T-helper 2 cell treated with Interferon-gamma antibody and Interleukin-4, amounts not matched to agents 100 ng/mL and 5 ng/mL, for 36 hours (primary cell): Measurements from ENCODE around the gene ZFAND3. TPM values are rescaled to one million over a fixed set of nuclear protein-coding genes. Genes with fewer than 3 reads are reported as not detected.

Experiments used
- intact Hi-C: fragments of 100-400 bp; cut with micrococcal nuclease; formaldehyde crosslinking; loops from one replicate; pipeline ENCODE4 v1.15.1; 2023
- total RNA-seq: library from RNA; stranded (reverse); gene quantifications from 2 replicates; pipeline ENCODE4 v1.2.3, GENCODE V29; 2022

Gene ZFAND3, protein sequence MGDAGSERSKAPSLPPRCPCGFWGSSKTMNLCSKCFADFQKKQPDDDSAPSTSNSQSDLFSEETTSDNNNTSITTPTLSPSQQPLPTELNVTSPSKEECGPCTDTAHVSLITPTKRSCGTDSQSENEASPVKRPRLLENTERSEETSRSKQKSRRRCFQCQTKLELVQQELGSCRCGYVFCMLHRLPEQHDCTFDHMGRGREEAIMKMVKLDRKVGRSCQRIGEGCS
- total RNA-seq, result 34.6 and 38.3 TPM in 2 replicates

DNA sequence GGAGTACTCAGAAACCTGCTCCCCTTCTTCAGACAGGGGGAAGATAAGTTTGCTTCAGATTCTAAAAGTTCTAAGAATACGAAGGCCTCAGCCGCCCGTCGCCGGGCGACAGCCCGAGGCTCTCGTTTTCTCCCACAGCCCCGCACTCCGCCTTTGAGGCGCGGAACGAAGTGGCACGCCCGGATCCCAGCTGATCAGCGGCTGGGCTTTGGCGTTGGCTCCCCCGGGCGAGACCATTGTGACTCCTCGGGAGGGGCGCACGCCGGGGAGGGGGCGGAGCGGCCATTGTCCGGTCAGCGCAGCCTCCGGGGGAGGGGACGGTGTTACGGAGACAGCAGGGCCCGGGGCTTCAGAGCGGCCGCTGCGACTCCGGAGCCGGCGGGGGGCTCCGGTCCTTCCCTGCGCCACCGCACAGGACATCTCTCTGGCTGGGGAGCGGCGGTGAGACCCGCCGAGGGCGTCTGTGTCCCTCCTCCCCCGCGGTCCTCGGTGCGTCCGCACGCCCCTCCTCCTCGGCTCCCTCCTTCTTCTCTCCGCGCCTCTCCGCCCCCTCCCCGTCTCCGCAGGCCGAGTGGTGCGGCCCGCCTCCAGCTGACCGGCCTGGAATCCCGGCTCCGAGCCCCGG, at the start of gene ZFAND3:
ZFAND3 (plus strand) TSS at position 551 of the 625 bp plus-strand sequence. CDS start 219 bp downstream, outside the sequence.
- intact Hi-C loops, result loop anchor here (1.0 to 2.0 kb wide), 4 partner anchors 28 to 465 kb away; partner anchors contain the start of genes CMTR1 and MDGA1

DNA sequence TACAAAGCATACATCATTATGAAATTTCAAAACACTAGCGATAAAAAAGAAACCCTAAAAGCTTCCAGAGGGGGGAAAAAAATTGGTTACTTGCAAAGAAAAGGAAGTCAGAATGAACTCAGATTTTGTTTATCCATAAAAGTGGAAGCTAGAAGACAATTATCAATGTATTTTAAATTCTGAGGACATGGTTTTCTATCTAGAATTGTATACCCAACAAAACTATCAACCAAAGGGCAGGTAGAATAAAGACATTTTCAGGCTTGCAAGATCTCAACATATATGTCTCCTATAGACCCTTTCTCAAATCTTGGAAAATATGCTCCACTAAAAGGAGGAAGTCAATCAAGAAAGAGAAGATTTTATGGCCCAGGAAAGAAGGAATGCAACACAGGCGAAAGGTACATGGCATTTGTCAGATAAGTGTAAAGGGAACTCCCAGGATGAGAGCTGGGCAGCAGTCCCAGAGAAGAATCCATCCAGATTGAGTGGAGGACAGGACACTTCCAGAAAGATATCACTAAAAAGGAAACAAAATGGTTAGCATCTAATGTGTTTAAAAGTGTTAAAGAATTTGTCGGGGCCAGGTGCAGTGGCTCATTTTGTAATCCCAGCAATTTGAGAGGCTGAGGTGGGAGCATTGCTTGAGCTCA, 45.4 kb upstream of the ZFAND3 start:
- intact Hi-C loops, result no loop called here

DNA sequence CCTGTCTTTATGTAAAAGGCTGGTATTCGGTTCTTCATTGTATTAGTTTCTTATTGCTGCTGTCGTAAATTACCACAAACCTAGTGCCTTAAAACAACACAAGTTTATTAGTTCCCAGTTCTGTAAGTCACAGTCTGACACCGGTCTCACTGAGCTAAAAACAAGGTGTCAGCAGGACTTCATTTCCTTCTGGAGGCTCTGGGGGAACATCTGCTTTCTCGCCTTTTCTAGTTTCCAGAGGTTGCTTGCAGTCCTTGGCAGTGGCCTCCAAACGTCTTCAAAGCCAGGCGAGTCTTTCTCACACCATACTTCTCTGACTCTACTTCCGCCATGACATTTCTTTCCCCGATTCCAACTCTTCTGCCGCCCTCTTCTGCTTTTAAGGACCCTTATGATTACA, 43.0 kb upstream of the ZFAND3 start:
- intact Hi-C loops, result no loop called here

DNA sequence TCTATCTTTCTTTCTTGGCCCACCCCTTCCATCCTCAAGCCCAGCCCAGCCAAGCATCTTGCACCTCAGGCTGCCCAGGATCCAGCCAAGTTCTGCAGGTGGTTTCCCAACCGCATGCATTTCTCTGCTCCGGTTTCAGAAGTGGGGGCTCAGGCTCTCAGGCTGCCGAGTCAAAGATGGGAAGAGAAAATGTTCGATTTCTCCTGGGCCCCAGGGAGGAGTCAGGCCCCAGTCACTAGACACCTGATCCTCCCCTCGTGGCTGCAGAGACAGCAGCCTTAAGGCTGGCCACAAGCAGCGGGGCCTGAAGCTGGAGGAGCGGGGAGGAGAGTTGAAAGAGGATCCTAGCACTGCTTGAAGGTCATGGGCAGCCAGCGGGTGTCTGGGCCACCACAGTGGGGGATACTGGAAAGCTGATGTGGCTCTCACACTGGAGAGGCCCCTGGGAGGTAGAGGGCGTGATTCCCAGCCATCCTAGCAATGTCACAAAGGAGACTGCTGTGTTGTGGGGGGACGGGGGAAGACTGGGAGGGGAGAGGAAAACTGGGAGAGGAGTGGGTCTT, 42.2 kb upstream of the ZFAND3 start:
- intact Hi-C loops, result no loop called here

DNA sequence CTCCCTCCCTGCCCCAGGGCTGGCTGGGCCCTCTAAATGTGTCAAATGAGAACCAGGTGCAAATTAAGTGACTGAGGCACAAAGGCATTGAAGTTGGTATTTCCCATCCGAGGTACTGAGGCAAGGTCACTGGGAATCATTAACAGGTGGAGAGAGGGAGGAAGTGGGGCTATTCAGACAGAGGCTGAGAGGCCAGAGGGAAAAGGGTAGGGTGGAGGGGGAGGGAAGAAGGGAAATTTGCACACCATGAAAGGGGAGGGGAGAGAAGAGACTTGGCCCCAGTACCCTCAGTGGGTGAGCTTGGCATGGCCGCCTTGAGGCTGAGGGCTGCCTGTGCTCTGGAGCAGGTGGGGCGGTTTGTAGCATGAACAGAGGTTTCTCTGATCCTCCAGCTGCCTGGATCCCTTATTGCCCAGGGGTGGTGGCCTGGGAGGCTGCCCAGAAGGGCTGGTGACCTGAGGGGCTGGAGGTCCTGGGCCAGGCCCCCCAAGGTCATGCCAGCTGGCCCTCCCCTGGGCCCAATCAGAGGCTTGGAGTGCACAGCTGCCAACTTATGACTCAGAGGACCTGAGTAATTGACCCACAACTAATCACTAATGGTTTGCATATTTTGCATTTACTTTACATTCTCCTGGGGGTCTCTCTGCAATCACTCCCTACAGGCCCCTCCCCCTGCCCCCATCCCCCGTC, 40.3 kb upstream of the ZFAND3 start:
- intact Hi-C loops, result no loop called here

DNA sequence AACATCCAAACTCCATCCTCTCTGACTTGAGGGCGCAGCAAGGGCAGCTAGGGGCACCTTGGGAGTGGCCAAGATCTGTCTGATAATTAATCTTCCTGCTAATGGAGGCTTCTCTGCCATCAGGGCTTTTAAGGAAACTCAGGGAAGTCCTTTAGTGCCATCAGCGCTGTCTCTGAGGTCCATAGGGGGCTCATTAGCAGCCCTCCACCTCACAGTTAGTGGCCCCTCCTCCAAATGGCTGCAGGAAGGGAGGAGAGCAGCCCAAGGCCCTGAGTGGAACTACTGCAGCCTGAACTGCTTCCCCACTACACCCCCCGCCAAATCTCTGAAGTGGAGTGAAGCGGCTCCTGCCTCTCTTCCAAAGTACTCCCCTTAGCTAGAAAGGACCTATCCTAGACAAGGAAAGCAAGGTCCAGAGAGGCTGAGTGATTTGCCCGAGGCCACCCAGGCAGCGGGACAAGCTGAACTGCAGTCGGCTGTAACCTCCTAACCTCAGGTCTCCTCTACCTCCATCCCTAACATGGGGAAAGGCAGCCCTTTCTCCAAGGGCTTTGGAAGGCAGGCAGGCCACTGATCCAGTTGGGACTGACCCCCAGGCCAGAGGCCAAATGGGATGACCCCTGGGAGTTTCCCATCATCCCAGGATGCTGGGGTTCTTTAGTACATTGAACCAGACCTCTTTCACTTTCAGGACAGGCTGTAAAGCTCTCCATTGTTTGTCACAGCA, 39.5 kb upstream of the ZFAND3 start:
- intact Hi-C loops, result no loop called here

DNA sequence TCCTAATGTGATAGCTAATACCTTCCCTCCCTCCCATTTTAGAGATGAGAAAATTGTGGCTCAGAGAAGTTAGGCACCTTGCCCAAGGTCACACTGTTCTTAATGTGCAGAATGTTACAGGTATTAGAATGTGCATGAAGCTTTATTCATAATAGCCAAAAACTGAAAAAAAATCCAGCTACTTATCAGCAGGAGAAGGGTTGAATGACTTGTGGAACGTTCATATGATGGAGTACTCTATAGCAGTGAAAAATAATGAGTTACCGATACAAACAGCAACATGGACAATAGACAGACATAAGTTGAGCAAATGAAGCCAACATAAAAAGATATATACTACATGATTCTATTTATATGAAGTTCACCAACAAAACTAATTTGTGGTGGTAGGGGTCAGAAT, 37.7 kb upstream of the ZFAND3 start:
- intact Hi-C loops, result no loop called here

DNA sequence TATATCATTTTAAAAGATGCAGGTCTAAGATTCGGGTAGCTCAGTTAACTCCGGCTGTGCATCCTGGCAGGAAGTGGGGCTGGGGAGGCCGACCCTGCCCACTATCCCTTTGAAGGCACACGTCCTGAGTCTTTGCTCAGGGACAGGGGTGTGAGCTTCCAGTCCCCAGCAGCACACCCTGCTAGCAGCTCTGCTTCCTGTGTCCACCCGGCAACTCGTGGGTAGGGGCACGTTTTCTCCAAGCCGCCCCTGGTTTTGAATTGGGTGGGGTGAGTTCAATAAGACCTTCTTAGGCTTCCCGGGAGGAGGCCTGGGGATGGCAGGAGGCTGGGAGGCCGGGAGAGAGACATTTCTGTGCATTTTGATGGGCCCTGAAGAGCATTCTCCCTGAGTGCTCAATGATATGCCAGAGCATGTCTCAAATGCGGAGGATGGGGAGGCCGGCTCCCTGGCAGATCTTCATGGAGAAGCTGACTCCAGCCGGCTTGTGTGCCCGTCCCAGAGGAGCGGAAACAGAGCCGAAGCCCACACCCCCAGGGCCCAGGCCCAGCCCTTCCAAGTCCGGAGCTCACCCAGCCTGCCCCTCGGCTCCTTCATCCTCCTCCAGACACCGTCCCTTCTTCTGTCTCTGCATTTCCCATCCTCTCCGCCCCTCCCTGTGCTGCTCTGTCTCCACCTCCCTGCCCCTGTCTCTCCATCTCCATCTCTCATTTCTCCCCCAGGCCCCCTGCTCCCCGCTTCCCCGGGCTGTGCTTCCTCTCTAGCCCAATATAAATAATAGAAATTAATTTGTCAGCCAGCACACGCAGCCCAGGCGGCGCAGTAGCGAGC, 36.3 kb upstream of the ZFAND3 start:
- intact Hi-C loops, result no loop called here

DNA sequence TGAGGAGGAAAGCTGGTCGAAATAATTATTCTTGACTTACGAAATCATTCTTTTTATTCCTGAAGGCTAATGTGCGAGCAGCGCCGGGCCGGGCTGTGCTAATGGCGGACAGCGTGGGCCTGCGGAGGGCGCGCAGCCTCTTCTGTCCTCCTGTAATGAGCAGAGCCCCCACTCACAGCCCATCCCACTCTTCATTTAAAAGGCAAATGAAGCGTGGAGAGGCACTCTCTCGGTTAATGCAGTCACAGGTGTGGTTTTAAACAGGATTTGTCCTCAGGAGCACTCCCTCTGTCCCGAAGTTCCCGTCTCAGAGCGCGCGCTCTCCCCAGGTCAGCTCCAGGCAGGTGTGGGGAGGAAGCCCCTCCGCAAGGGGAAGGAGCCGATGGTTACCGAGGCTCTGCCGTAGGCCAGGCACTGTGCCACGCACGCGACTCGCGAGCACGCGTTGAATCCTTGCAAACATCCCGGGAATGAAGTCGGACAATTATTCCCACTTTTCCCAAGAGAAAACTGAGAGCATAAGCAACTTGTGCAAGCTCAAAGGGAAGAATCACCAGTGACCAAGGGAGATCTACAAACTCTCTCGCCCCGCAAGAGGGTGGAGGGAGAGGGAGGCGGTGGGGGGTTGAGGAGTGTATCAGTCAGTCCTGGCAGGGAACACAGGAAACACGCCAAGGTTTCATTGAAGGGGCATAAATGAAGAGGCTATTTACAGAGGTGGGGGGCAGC, 35.5 kb upstream of the ZFAND3 start:
- intact Hi-C loops, result no loop called here

DNA sequence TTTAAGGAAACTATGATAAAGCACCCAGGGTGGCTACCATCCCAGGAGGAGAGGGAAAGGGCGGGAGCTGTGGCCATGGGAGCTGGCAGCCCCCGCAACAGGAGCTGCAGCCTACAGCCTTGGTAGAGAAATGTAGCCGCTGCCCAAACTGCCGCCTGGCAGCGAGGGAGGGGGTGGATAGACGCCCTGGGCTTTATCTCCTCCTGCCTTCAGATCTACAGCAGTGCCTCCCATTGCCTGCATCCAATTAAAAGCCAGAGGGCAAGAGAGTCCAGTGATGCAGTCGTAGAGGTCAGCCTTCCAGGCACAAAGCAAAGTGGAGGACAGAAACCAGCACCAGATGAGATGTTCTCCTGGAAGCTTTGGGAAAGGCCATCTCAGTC, 35.0 kb upstream of the ZFAND3 start:
- intact Hi-C loops, result no loop called here

DNA sequence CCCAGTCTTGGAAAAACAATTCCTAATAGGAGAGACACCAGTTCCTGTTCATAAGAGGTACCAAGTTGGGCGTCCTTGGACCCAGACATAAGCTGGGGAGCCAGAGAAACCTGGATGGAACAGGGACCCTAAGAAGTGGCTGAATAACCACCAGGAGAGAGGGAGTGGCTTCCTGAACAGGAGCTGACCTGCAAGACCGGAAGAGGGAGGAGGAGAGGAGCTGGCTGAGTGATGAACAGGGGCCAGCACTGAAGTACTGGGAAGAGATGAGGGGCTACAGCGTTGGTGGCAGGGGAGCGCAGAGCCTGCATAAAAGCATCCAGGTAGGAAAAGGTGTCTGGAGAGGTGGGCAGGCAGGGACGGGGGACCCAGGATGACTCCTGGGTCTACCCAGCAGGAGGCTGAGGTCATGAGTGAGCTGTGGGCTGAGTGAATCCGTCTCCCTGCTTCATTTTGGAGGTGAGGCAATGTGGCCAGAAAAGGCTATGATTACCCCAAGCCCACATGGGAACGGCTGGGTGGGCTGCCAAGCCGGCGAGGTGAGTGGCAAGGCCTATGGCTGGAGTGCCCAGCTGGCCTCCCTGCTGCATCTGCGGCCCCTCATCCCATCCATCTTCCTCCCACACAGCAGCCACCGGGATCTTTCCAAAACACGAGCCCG, 34.4 kb upstream of the ZFAND3 start:
- intact Hi-C loops, result no loop called here

DNA sequence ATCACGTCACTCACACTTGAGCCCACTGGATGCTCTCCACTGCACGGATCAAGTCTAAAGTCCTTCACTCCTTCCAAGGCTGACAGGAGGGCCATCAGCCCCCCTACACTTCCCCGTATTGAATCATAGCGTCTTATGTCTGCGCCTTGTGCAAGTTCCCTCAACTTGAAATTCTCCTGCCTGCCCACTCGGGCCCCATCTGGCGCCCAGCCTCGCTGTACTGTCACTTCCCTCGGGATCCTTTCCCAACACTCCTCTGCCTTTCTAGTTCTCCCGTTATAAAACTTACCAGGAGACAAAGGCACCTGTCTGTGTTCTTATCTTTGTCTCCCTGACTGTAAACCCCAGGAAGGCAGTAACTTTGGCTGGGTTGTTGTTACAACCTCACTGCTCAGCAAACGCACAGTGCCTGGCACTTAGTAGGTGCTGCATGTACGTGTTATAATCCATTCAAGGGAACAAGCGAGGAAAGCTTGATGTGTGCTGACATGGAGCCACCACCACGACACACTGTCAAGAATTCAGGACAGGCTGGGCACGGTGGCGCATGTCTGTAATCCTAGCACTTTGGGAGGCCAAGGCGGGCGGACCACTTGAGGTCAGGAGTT, 33.8 kb upstream of the ZFAND3 start:
- intact Hi-C loops, result no loop called here

DNA sequence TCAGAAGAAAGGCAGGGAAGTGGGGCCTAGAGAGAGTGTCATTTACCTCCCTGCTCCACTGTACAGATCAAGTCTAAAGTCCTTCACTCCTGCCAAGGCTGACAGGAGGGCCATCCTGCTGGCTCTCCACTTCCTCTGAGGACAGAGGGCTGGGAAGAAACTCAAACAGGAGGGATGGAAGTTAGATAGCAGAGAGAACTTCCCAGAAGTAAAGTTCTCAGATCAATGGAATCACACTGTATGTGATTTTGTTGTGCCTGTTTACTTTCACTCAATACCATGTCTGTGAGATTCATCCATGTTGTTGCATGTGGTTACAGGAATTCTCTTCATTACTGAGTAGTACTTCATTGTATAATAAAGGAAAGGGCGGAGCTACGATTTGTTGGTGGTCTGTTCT, 32.3 kb upstream of the ZFAND3 start:
- intact Hi-C loops, result no loop called here

DNA sequence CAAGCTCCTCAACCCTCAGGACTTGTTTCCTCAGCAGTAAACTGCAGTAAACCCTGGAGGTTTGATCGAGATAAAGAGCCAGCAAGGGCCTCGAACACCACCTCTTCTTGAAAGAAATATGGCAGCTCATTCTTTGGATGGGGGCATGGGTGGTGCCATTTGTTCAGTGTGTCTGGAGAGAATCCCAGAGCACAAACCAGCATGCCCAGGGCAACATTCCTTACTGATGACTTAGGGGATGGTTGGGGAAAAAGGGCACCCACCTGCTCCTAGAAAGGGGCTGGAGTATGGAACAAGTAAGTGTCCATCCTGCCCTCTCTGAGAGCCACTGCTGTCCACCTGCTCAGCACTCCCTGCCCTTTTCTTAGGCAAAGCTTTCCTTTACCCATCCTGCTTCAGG, 31.3 kb upstream of the ZFAND3 start:
- intact Hi-C loops, result no loop called here

DNA sequence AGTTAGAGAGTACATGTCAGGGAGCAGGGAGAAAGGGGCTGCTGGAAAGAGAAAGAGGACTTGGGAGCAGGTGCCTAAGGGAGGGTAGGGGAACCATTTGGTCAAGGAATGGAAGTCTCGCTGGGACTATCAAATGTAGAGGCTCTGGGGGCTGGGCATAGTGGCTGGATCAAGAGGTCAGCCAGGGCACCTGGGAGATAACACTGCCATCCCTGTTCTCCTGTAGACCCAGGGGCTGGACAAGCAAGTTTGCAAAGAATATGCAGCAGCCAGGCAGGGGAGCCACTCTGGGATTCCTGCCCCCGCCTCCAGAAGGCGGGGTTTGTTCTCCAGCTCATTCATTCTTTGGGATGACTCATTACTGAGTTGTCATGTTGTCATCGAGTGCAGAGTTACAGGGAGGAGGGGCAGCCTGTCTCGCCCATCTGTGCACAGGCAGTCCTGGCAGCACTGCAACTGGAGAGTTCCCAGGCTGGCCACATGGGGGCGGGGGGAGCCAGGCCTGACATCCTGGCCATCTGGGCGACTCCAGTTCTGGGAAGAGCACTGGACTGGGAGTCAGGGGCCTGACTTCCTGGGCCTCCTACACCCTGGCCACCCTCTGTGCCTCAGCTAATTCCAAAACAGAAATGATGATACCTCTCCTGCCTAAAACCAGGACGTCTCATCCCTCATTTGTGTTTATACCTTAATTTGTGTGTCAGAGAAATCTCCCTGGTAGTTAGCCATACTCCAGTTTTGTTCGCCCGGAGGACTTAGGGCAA, 28.2 kb upstream of the ZFAND3 start:
- intact Hi-C loops, result loop anchor here (1.0 to 5.0 kb wide), 3 partner anchors 28 to 703 kb away; partner anchors contain the start of gene ZFAND3

DNA sequence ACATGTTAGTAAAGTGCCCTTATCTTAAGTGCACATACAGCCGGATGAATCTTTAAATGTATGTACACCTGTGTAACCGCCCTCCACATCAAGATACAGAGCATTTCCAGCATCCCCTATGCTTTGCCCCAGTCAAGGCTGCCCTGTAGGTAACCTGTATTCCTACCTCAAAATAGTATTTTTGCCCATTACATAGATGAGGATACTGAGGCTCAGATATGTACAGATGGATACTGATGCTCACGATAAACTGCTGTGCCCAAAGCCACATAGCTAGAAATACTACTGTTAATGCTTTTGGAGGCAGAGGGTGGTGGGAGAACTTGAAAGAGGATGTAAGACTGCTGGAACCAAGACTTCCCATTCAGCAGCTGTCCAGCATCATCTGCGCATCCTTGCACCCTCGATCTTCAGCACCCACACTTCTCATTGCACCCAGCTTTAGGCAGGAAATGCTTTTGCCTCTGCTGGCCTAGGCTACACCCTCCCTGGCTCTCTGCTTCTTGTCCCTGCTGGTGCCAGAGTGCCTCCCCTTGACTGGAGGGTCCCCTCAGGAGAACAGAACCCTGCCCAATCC, 27.0 kb upstream of the ZFAND3 start:
- intact Hi-C loops, result loop anchor here (5.0 kb wide), 1 partner anchor 220 kb away; no protein-coding TSS in a partner anchor

DNA sequence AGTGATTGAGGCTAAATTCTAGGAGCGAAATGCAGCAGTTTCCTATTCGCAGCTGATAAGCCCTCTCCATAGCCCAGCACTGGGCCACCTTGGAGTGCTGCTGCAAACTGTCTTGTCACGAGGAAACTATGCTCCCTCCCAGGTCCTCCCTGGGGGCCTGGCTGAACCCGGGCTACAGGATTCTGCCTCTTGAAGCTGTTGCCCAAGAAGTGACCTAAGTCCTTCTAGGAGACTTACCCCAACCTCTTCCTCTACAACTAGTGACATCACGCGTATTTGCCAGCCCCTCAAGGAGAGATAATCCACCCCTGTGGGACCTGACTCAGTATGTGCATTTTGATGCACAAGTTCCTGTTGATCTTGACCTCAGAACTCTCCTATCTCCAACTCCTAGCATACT, 26.5 kb upstream of the ZFAND3 start:
- intact Hi-C loops, result loop anchor here (5.0 kb wide), 1 partner anchor 219 kb away; no protein-coding TSS in a partner anchor
